Measurements from ENCODE around the gene FCHO2. TPM values are rescaled to one million over a fixed set of nuclear protein-coding genes. Genes with fewer than 3 reads are reported as not detected.

FCHO2 gene
- total and polyA plus RNA-seq, 11 donors: 7.0 to 35.3 (median 15.5) TPM

DNA sequence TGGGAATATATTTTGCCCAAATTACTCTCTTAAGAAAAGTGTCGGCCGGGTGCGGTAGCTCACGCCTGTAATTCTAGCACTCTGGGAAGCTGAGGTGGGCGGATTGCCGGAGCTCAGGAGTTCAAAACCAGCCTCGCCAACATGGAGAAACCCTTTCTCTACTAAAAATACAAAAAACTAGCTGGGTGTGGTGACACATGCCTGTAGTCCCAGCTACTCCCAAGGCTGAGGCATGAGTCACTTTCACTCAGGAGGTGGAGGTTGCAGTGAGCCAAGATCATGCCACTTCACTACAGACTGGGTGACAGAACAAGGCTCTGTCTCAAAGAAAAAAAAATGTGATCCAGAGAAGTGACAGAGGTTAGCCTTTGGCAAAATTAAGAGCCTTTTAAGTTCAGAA lies 138.1 kb downstream of the FCHO2 start:
- 96 to 99% (median 98%) methylated on average over 7 of the region's 7 CpGs for whole genome bisulfite sequencing, 4 donors
- H3K4me3 ChIP-seq: no peak overlapping the region
- ATAC-seq (no peak), DNase-seq (no peak)
- peaks cover 0 to 34% (median 14%) of the 10 kb centered on the region in 9 donors for H3K36me3 ChIP-seq
- no peaks in the 10 kb centered on the region for H3K27me3 ChIP-seq
- H3K4me1 ChIP-seq: no peaks in the 10 kb centered on the region
- H3K27ac ChIP-seq: no peak overlapping the region
- intact Hi-C loops (cut with DNase I): loop anchor here in 1 of 10 donors (10.0 kb wide), 1 partner anchor 111 kb away; no protein-coding TSS in a partner anchor
- H3K9me3 ChIP-seq: peaks cover 0 to 26% (median 13%) of the 10 kb centered on the region in 12 donors
- TF ChIP-seq CTCF (IDR thresholded peaks at IDR 0.05): no peak
- no peak for TF ChIP-seq POLR2A (IDR thresholded peaks at IDR 0.05)

GRCh38 chr5:73094415-73094814 lies 138.6 kb downstream of the FCHO2 start:
- Histone ChIP-seq H3K27ac (no peak overlapping the region), H3K9me3 (peaks cover 0 to 26% (median 13%) of the 10 kb centered on the region in 12 donors), H3K27me3 (no peaks in the 10 kb centered on the region), H3K36me3 (peaks cover 0 to 29% (median 12%) of the 10 kb centered on the region in 9 donors), H3K4me3 (no peak overlapping the region), H3K4me1 (no peaks in the 10 kb centered on the region)
- WGBS, 4 donors: 79 to 86% (median 84%) methylated on average over 1 of the region's 1 CpG
- intact Hi-C loops (cut with DNase I): loop anchor here in 1 of 10 donors (10.0 kb wide), 1 partner anchor 110 kb away; no protein-coding TSS in a partner anchor
- ATAC-seq (no peak), DNase-seq (no peak)
- no peak for TF ChIP-seq POLR2A (IDR thresholded peaks at IDR 0.05)
- no peak for TF ChIP-seq CTCF (IDR thresholded peaks at IDR 0.05)

- no peak for ATAC-seq
- Histone ChIP-seq H3K9me3 (peaks cover 0 to 26% (median 13%) of the 10 kb centered on the region in 12 donors), H3K27me3 (no peaks in the 10 kb centered on the region), H3K27ac (no peak overlapping the region), H3K4me1 (no peaks in the 10 kb centered on the region), H3K4me3 (no peak overlapping the region), H3K36me3 (peaks cover 0 to 16% (median 4%) of the 10 kb centered on the region in 9 donors)
- TF ChIP-seq CTCF (IDR thresholded peaks at IDR 0.05): no peak
- TF ChIP-seq POLR2A (IDR thresholded peaks at IDR 0.05): no peak
- no peak for DNase-seq
- WGBS, 4 donors: 94 to 96% (median 94%) methylated on average over 6 of the region's 6 CpGs
- intact Hi-C loops (cut with DNase I): loop anchor here in 1 of 10 donors (10.0 kb wide), 1 partner anchor 109 kb away; no protein-coding TSS in a partner anchor
These were observed 139.9 kb downstream of the FCHO2 start for GRCh38 chr5:73095564-73096238.

GRCh38 chr5:73096239-73096575 lies 140.4 kb downstream of the FCHO2 start:
- H3K36me3 ChIP-seq: peaks cover 0 to 11% (median 2%) of the 10 kb centered on the region in 9 donors
- WGBS, 4 donors: 80 to 98% (median 96%) methylated on average over 1 of the region's 1 CpG
- no peak for TF ChIP-seq POLR2A (IDR thresholded peaks at IDR 0.05)
- no peak for TF ChIP-seq CTCF (IDR thresholded peaks at IDR 0.05)
- no peak for ATAC-seq
- peaks cover 0 to 26% (median 13%) of the 10 kb centered on the region in 12 donors for H3K9me3 ChIP-seq
- no peaks in the 10 kb centered on the region for H3K27me3 ChIP-seq
- H3K4me3 ChIP-seq: no peak overlapping the region
- H3K4me1 ChIP-seq: no peaks in the 10 kb centered on the region
- no peak overlapping the region for H3K27ac ChIP-seq
- no peak for DNase-seq
- intact Hi-C loops (cut with DNase I): loop anchor here in 1 of 10 donors (10.0 kb wide), 1 partner anchor 109 kb away; no protein-coding TSS in a partner anchor

All from heart left ventricle (tissue), 16 donors.